K562 (cell line): ENCODE results near the gene FAM117A. TPM values are rescaled to one million over a fixed set of nuclear protein-coding genes. Genes with fewer than 3 reads are reported as not detected.
A peak's percentile ranks its signal among the peaks of the same experiment; 100 is the strongest.

ENCODE experiments used
- ATAC-seq: fragments of 200-7000 bp; cut with Tn5 transposase; 3 replicates; pipeline ENCODE4 v1.9.1; 2020; ENCODE audit warnings: moderate library complexity
- BruUV-seq: library from RNA; stranded (reverse); fragments of 400-500 nt; replicated peaks from 2 replicates; lab custom pipeline; 2021; lab: Mats Ljungman, UMichigan
- CTCF ChIA-PET: fragments of 300-600 bp; formaldehyde crosslinking; extraction: SDS; loops from one replicate; lab custom pipeline; 2021; ENCODE audit warnings: low intra/inter-chr PET ratio; lab: Yijun Ruan, JAX
- POLR2A ChIA-PET: fragments of 300-600, 350-650 bp; sonication (Branson Sonifier 250); formaldehyde crosslinking; extraction: SDS; loops from one replicate; lab custom pipeline; 2021; ENCODE audit warnings: antibody characterized with exemption, inconsistent platforms; lab: Yijun Ruan, JAX
- DNase-seq, 4 experiments: peaks; one replicate each; pipeline versions ENCODE4 v3.0.0 to v3.0.0-alpha.2; 2011 to 2018; ENCODE audit warnings: low spot score in 3 of 4, mixed read lengths in 3 of 4; ENCODE audit errors: extremely low read depth in 1 of 4
- FAIRE-seq: peaks from 2 replicates; lab custom pipeline; 2011; peaks lifted over from hg19 to GRCh38; lab: Jason Lieb, UNC
- H2AFZ ChIP-seq: 2 replicates; pipeline ENCODE4 v1.6.0; 2011; ENCODE audit warnings: low read depth, low read length, control low read depth, inconsistent platforms
- H3K27ac ChIP-seq: fragments of 200-600 bp; 3 replicates; pipeline ENCODE4 v1.8.0; 2011; ENCODE audit warnings: low read depth, mild to moderate bottlenecking, control low read depth, inconsistent platforms, low read length, moderate library complexity, mixed read lengths; ENCODE audit errors: extremely low read depth
- H3K27me3 ChIP-seq, 2 experiments: fragments of 300-600 bp in 1 of 2; 2 replicates in 1 of 2; 3 replicates in 1 of 2; pipeline versions ENCODE4 v1.6.0 to v1.8.0; 2011; ENCODE audit warnings: inconsistent platforms in 2 of 2, low read length in 2 of 2, mild to moderate bottlenecking in 1 of 2, mixed read lengths in 1 of 2, moderate library complexity in 1 of 2; ENCODE audit not compliant: control insufficient read depth in 2 of 2, insufficient read depth in 2 of 2
- H3K36me3 ChIP-seq: fragments of 300-600 bp; 3 replicates; pipeline ENCODE4 v1.8.0; 2011; ENCODE audit warnings: mild to moderate bottlenecking, low read length, inconsistent platforms; ENCODE audit not compliant: control insufficient read depth, insufficient read depth
- H3K4me1 ChIP-seq, 2 experiments: fragments of 200-600 bp in 1 of 2; replicated peaks in 1 of 2; 2 replicates in 1 of 2; 3 replicates in 1 of 2; pipeline versions ENCODE4 v1.5.1 to v1.8.0; 2011; ENCODE audit warnings: inconsistent platforms in 2 of 2, low read length in 2 of 2, mild to moderate bottlenecking in 1 of 2, mixed read lengths in 1 of 2, moderate library complexity in 1 of 2; ENCODE audit not compliant: control insufficient read depth in 2 of 2, insufficient read depth in 2 of 2
- H3K4me2 ChIP-seq: 2 replicates; pipeline ENCODE4 v1.6.1; 2011; ENCODE audit warnings: low read length, control low read depth, inconsistent platforms, mixed read lengths; ENCODE audit not compliant: insufficient read depth
- H3K4me3 ChIP-seq: fragments of 200-600 bp; sonication (generic), shearing (Covaris generic); 2 replicates; pipeline ENCODE4 v1.5.1; 2016; ENCODE audit warnings: control low read depth, inconsistent platforms
- H3K79me2 ChIP-seq: fragments of 200-600 bp; 3 replicates; pipeline ENCODE4 v1.8.0; 2011; ENCODE audit warnings: low read length, inconsistent platforms; ENCODE audit not compliant: control insufficient read depth, insufficient read depth
- H3K9ac ChIP-seq, 2 experiments: 2 replicates each; pipeline versions ENCODE4 v1.6.0 to v1.6.1; 2011; ENCODE audit warnings: low read depth in 2 of 2, low read length in 2 of 2, control low read depth in 1 of 2, inconsistent platforms in 1 of 2, mild to moderate bottlenecking in 1 of 2, mixed read lengths in 1 of 2; ENCODE audit not compliant: insufficient read depth in 1 of 2
- H3K9me1 ChIP-seq: one replicate; pipeline ENCODE4 v1.6.0; 2011; ENCODE audit warnings: inconsistent platforms, mild to moderate bottlenecking, low read length, moderate library complexity; ENCODE audit not compliant: control insufficient read depth, insufficient read depth
- H3K9me3 ChIP-seq: replicated peaks from 2 replicates; pipeline ENCODE4 v1.5.1; 2011; ENCODE audit warnings: low read depth, low read length, inconsistent platforms; ENCODE audit not compliant: control insufficient read depth, insufficient read depth
- H4K20me1 ChIP-seq: replicated peaks from 2 replicates; pipeline ENCODE4 v1.6.1; 2011; ENCODE audit warnings: low read length, inconsistent platforms, mixed read lengths; ENCODE audit not compliant: control insufficient read depth, insufficient read depth
- HMG20B ChIP-seq: fragments of 250-450 bp; sonication (Bioruptor Pico); IDR thresholded peaks from 2 replicates; pipeline ENCODE4 v1.5.0; 2021; ENCODE audit warnings: mild to moderate bottlenecking
- KLF6 ChIP-seq: fragments of 250-450 bp; sonication (Bioruptor Pico); IDR thresholded peaks from 2 replicates; pipeline ENCODE4 v1.4.0; 2020; ENCODE audit warnings: mild to moderate bottlenecking, moderate library complexity, borderline replicate concordance
- MTF1 ChIP-seq: fragments of 250-450 bp; sonication (Bioruptor Pico); IDR thresholded peaks from 2 replicates; pipeline ENCODE4 v1.9.0; 2021; ENCODE audit warnings: moderate library complexity, mild to moderate bottlenecking, inconsistent platforms, borderline replicate concordance
- NCOA2 ChIP-seq, 2 experiments: fragments of 450-650 bp; IDR thresholded peaks; 2 replicates each; pipeline ENCODE4 v1.6.1; 2018; ENCODE audit warnings: mild to moderate bottlenecking in 2 of 2, moderate library complexity in 1 of 2; ENCODE audit not compliant: partially characterized antibody in 2 of 2
- NR2C2 ChIP-seq, 2 experiments: fragments of 200-800 bp in 1 of 2; sonication (Bioruptor generic) in 1 of 2; sonication (generic) in 1 of 2; formaldehyde crosslinking in 1 of 2; IDR thresholded peaks; 2 replicates each; pipeline versions ENCODE4 v1.6.1 to v1.8.0; 2016 to 2022; ENCODE audit warnings: mild to moderate bottlenecking in 1 of 2, missing compliant biosample characterization in 1 of 2, missing genetic modification characterization in 1 of 2, missing genetic modification reagents in 1 of 2
- RFX5 ChIP-seq: IDR thresholded peaks from 2 replicates; pipeline ENCODE4 v1.6.1; 2011; ENCODE audit warnings: low read depth, mild to moderate bottlenecking, improper control_type of control experiment, low read length
- XRCC5 ChIP-seq: fragments of 200-400 bp; formaldehyde crosslinking; IDR thresholded peaks from 2 replicates; pipeline ENCODE4 v1.6.1; 2017; ENCODE audit warnings: low read depth, mild to moderate bottlenecking, low read length
- ZC3H8 ChIP-seq: fragments of 450-650 bp; IDR thresholded peaks from 2 replicates; pipeline ENCODE4 v1.6.1; 2017
- WGBS: fragments of 100-300 bp; shearing (Covaris generic); methylation state at CpG from one replicate; pipeline ENCODE4 v1.1.6; 2016; ENCODE audit warnings: low coverage, mixed read lengths; ENCODE audit not compliant: insufficient coverage; ENCODE audit errors: missing lambda C conversion rate; 5-methylcytosine and 5-hydroxymethylcytosine counted together
- in situ Hi-C: fragments of 300-500 bp; cut with MboI; formaldehyde crosslinking; loops from 4 replicates; pipeline ENCODE4 v1.15.0; 2018; ENCODE audit warnings: inconsistent platforms, mixed read lengths
- intact Hi-C: fragments of 100-400 bp; cut with micrococcal nuclease; formaldehyde crosslinking; loops from 2 replicates; pipeline ENCODE4 v1.14.2; 2022
- polyA plus RNA-seq, 8 experiments: library from polyadenylated mRNA; depleted of rRNA in 4 of 8; stranded (reverse) in 5 of 8; unstranded in 3 of 8; fragments of >200 nt; fragmentation: Nextera tagmentation in 2 of 8; fragmentation: Illumina TruSeq in 1 of 8; extraction: Ambion mirVana in 2 of 8; extraction: Trizol in 1 of 8; gene quantifications; 2 replicates each; pipeline versions ENCODE4 v1.2.1 to v1.2.3, GENCODE V29; 2011 to 2014; ENCODE audit warnings: inconsistent platforms in 1 of 8, missing spikeins in 1 of 8
- total RNA-seq, 7 experiments: library from RNA; depleted of rRNA in 6 of 7; stranded (reverse); fragments of >200 nt in 6 of 7; fragmentation: Illumina TruSeq in 2 of 7; extraction: Trizol in 2 of 7; gene quantifications; 2 replicates each; pipeline versions ENCODE4 v1.2.1 to v1.2.3, GENCODE V29; 2011 to 2021; ENCODE audit warnings: low replicate concordance in 1 of 7
- TF ChIP-seq, protein P1 (sequence below): fragments of 250-450 bp; sonication (Bioruptor Pico); IDR thresholded peaks from 2 replicates; pipeline ENCODE4 v1.5.0; 2021; ENCODE audit warnings: mild to moderate bottlenecking, moderate library complexity
- TF ChIP-seq, protein P2 (sequence below): fragments of 450-650 bp; IDR thresholded peaks from 2 replicates; pipeline ENCODE4 v1.6.1; 2016; ENCODE audit warnings: mild to moderate bottlenecking

The FAM117A gene
- total and polyA plus RNA-seq, 9 of the 15 experiments (the other 6 are each of a cell fraction or from before 2014, with no cell fraction given) = 3.1 to 79.7 (median 36.6) TPM

GRCh38 chr17:49692751-49693150 lies 71.2 kb downstream of the FAM117A start:
- intact Hi-C loops = loop anchor here (10.0 kb wide), 1 partner anchor 278 kb away; the partner anchor contains the start of gene PHB1
- in situ Hi-C loops = no loop called here
- ChIA-PET CTCF (interaction anchor here (0.6 to 8.1 kb wide), 3 partner anchors 117 to 234 kb away, joined by 3 to 167 read pairs (median 3); partner anchors contain the start of gene NXPH3), POLR2A (interaction anchor here (0.8 kb wide), 1 partner anchor 71 kb away, joined by 3 read pairs; no protein-coding TSS in a partner anchor)
- H3K9me3 ChIP-seq = no peaks in the 10 kb centered on the region
- H3K36me3 ChIP-seq = no peaks in the 10 kb centered on the region
- no peak overlapping the region for H3K4me2 ChIP-seq
- H3K27ac ChIP-seq = no peak overlapping the region
- WGBS = 45% methylated on average over 4 of the region's 4 CpGs
- no peaks in the 10 kb centered on the region for H3K9me1 ChIP-seq
- BruUV-seq = no TSS peak
- peaks cover 3 to 4% of the 10 kb centered on the region in 2 experiments; a peak in 1 of 5 replicates for H3K4me1 ChIP-seq
- no peaks in the 10 kb centered on the region; the same call in 1 of the 2 replicates for H4K20me1 ChIP-seq
- TF ChIP-seq, protein P1, sequence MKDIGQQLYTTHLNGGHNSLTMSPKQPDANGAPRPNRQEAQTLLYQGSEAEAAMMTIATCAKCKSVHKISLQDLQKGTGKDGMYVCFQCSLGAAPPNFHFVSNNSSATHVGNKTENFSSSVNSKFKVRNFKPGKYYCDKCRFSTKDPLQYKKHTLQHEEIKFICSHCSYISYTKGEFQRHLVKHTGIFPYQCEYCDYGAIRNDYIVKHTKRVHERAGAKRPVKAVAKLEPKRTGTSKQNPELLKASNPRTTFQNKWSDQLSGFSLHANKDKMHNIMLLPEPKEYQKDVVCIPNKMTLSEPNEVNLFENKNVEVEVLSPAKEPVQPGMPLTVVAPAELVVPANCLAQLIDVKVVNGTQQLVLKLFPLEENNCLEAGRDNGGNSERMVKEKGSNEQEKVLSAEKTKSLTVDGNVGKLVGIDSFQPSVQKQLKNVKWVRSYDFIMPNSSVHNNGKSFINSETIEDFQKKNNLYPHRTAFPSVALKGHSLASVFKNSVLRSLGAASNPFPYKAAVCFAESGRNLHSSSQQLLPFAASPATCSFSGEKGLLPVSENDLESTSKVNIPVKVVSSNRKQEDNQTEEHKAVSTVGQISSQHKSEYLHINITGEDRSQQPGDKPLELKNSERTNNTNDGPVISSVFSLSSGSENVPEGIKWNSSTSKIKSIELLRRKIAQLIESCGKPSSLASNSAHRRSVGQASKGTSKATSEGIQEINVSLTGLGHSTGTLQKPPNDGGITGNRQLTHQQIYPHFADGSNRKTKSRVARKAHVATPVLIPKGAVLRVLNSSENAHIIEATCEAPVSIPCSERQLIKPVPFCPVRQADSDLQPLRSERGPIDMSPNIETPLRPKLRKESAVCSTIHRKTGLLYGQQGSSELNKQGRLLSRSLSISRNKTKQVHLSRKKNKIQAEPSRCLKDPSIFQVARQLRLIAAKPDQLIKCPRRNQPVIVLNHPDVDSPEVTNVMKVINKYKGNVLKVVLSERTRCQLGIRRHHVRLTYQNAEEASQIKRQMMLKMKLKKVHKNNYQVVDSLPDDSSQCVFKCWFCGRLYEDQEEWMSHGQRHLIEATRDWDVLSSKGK = no peak
- no peak for TF ChIP-seq HMG20B (CRISPR knock-in tag)
- TF ChIP-seq MTF1 (CRISPR knock-in tag) = no peak
- no peak for TF ChIP-seq ZC3H8
- TF ChIP-seq KLF6 = no peak
- TF ChIP-seq, protein P2, sequence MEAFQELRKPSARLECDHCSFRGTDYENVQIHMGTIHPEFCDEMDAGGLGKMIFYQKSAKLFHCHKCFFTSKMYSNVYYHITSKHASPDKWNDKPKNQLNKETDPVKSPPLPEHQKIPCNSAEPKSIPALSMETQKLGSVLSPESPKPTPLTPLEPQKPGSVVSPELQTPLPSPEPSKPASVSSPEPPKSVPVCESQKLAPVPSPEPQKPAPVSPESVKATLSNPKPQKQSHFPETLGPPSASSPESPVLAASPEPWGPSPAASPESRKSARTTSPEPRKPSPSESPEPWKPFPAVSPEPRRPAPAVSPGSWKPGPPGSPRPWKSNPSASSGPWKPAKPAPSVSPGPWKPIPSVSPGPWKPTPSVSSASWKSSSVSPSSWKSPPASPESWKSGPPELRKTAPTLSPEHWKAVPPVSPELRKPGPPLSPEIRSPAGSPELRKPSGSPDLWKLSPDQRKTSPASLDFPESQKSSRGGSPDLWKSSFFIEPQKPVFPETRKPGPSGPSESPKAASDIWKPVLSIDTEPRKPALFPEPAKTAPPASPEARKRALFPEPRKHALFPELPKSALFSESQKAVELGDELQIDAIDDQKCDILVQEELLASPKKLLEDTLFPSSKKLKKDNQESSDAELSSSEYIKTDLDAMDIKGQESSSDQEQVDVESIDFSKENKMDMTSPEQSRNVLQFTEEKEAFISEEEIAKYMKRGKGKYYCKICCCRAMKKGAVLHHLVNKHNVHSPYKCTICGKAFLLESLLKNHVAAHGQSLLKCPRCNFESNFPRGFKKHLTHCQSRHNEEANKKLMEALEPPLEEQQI = no peak
- TF ChIP-seq NR2C2 (CRISPR knock-in tag; IDR thresholded peaks at IDR 0.05) = no peak
- TF ChIP-seq NR2C2 (tag; IDR thresholded peaks at IDR 0.05) = no peak
- no peak for TF ChIP-seq NCOA2 (IDR thresholded peaks at IDR 0.05; ENCODE audit: partially characterized antibody in 2 of 2)
- TF ChIP-seq RFX5 = no peak
- no peak for TF ChIP-seq XRCC5
- H3K9ac ChIP-seq = no peak overlapping the region
- ATAC-seq (peak; percentile 20; the same call in 1 of the 3 replicates), DNase-seq (no peak), FAIRE-seq (no peak)
- no peak overlapping the region for H2AFZ ChIP-seq
- no peaks in the 10 kb centered on the region; a peak in 1 of 5 replicates for H3K27me3 ChIP-seq
- H3K79me2 ChIP-seq = no peaks in the 10 kb centered on the region
- H3K4me3 ChIP-seq = no peak overlapping the region
